Raji (cell line): ENCODE results near the gene NLGN4X.

Source experiments
- POLR2A ChIP-seq: IDR thresholded peaks from 2 replicates; pipeline ENCODE4 v1.6.1; 2011; ENCODE audit warnings: low read depth, low read length, control low read depth; ENCODE audit not compliant: insufficient read depth

NLGN4X gene

DNA sequence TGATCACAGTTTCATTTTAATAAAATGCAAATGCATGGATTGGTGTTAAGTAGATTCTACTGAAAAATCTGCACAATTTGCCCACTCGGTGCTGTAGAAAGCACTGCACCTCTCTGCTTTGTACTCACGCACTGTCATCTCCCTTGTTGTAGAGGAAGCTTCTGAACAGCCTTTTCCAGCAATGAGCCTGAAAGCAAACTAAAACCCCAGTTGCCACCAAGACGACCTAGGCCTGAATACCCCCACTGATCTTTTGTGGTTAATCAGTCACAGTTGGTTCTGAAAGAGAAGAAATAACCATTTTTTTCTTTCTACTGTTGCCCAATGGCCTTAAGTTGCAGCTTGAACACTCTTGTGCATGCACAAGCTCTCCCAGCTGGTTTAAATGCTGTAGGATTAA lies 229.8 kb downstream of the NLGN4X start:
- TF ChIP-seq POLR2A, result no peak

DNA sequence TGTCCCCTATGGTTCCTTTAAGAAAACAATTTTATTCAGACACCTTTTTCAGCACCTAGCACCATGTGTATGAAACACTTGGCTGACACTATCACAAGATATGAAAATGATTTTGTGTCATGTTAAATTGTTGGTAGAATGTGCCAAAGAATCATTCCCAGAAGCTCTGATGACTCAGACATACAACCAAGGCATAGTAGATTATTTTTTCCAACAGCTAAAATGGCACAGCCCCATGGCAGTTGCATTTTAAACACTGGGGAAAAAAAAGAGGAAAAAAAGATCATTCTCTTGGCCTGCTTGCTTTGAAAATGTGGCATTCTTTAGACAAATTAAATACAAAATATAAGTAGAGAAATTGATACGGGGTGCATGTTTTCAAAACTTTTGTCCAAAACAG lies 230.2 kb downstream of the NLGN4X start:
- TF ChIP-seq POLR2A, result no peak

DNA sequence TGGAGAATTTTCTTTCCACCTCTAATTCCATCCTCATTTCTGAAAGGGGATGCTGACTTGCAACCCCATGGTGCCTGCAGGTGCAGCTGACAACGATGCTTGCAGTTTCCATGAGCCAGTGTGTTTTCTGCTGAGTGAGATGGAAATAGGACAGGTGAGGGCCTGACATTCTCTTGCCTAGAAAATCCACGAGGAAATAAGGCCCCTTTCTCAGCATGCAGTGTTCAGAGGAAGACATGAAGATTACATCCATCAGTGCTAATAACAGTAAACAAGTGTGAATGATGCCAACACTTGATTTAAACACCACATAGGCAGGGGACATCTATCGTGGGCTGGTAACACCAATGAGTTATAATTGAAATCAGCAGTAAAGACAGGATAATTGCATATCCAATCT lies 237.3 kb downstream of the NLGN4X start:
- no peak for TF ChIP-seq POLR2A

DNA sequence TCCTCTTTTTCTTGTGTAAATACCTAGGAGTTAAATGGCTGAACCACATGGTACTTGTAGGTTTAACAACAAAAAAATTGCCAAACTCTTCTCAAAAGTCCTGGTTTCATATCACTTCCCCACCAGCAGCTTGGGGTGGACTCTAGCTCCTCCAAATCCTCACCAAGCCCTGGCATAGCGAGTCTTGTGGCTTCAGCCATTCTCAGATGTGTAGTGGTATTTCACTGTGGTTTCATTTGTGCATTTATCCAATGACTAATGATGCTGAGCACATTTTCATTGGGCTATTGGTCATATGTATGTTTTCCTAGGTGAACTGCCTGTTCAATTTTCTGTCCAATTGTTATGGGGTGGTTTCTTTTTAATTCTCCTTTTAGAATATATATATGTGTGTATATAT lies 249.3 kb downstream of the NLGN4X start:
- no peak for TF ChIP-seq POLR2A

- TF ChIP-seq POLR2A, result no peak
These were observed 252.3 kb downstream of the NLGN4X start for GRCh38 chrX:5976332-5976731.

- no peak for TF ChIP-seq POLR2A
These were observed 257.4 kb downstream of the NLGN4X start for GRCh38 chrX:5971300-5971699.

- TF ChIP-seq POLR2A, result no peak
These were observed 263.3 kb downstream of the NLGN4X start for GRCh38 chrX:5965406-5965805.

GRCh38 chrX:5959286-5959685 lies 269.4 kb downstream of the NLGN4X start:
- no peak for TF ChIP-seq POLR2A

DNA sequence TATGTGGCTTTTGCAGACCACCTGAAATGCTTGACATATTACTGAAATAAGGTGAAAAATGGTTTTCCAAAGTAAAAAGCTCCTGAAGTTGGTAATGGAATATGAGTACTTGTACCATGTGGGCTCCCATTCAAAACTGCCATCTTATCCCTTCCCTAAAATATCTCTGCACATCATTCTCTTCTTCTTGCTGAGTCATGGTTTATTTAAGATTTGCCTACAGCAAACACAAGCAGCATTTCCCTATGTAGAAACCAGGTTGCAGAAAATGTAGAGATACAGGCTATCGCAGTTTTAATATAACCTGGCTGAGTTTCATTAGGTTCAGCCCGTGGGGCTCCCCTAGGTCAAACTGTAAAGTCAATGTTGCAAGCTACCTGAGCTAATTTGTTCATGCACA lies 270.1 kb downstream of the NLGN4X start:
- TF ChIP-seq POLR2A, result no peak

GRCh38 chrX:5957506-5957905 lies 271.2 kb downstream of the NLGN4X start:
- no peak for TF ChIP-seq POLR2A

DNA sequence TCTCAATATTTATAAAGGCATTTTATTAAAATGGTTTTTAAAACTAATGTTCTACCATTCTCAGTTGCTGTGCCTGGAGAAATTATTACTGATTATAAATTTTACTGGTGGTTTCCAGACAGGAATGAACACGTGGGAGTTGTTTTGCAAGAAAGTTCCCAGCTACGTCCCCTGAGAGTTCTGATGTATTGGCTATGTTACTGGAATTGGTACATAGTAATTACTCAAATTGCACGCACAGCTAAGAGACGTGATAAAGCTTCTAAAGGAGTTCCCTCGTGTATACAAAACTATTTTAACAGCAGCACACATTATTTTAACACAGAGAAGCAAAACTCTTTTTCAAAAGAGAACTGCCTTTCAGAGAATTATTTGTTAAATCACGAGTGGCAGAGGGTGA lies 292.2 kb downstream of the NLGN4X start:
- TF ChIP-seq POLR2A, result no peak

DNA sequence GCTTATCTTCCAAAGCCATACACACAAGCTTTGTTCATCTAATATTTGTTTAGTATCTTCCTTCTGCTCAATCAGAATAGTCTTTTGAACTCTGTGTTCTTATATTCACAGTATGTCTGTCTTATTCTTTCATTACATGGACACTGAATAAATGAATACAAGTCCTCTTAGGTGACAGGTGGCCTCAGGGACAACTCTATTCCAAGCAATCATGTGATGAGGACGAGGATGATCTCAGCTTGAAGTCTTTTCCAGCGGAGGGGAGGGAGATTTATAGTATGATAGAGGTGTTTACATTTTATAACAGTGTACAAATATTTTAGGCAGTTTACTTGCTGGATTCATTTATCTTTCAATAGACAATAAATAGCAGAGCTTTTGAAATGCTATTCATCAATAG lies 300.4 kb downstream of the NLGN4X start:
- no peak for TF ChIP-seq POLR2A

- no peak for TF ChIP-seq POLR2A
These were observed 311.7 kb downstream of the NLGN4X start for GRCh38 chrX:5916945-5917344.

DNA sequence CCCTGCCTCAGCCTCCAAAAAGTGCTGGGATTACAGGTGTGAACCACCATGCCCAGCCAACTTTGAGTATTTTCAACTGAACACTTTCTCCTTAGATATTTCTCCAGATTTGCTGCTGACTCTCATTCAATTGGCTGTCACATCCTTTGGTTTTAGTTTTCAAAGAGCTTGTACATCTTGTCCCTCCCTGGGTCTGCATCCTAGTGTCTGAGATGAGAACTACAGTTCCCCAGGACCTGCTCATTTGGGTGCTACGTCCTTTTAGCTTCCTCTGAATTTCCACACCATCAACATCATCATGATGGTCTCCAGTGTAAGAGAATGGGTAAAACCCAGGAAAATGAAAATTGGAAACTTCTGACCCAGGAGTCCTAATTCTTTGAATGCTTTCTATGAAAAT lies 312.9 kb downstream of the NLGN4X start:
- TF ChIP-seq POLR2A, result no peak

- TF ChIP-seq POLR2A, result no peak
These were observed 321.5 kb downstream of the NLGN4X start for GRCh38 chrX:5907207-5907606.

DNA sequence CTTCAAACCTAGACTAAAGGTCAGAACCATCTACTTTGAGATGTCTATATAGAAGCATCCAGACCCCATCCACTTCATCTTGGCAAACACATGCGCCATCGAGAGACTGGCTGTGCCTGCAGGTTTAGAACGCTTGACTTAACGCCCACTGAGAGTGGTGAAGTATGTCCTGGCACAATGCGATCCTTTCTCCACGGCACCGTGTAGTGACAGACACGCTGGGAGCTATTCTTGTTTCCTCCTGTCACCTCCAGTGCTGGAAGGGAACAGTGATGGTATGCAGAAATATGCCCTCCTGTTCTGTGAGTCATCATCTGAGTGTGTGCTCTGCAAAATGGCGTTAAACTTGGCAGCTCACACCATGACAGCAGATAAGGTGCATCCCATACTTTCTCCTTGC lies 330.2 kb downstream of the NLGN4X start:
- no peak for TF ChIP-seq POLR2A

- no peak for TF ChIP-seq POLR2A
These were observed 337.3 kb downstream of the NLGN4X start for GRCh38 chrX:5891378-5891777.
